ENCODE measurements around the gene RASSF7.

Gene RASSF7

DNA sequence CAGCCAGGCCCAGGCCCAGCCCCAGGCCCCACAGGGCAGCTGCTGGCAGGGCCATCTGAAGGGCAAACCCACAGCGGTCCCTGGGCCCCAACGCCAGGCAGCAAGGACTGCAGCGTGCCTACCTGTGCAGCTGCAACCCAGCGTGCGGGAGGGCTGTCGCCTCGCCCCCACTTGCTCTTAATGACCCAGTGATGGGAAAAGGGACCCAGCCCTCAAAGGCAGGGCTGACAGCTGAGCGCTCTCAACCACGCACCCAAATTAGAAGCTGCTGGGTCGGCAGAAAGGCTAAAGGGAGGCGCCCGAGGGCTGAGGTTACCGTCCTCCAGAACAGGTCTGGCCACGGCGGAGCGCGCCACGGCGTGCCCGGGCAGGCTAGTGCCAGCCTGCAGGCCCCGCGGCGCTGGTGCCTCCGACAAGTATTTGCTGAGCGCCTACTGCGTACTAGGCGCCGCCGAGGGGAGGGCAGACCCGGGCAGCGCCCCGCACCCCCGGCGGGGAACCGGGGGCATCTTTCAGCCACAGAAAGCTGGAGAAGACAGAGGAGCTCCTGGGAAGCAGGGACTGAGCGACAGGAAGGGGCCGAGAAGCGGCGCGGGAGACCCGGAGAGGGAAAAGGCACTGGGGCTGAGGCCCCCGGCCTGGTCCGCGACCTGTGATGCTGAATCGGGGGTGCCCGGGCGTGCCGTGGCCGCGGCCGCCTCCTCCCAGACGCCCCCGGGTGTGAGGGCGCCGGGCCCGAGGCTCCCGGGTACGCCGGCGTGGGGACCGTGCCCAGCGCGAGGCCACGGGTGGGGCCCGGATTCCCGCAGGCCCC lies 26.2 kb upstream of the RASSF7 start:
- FAIRE-seq (no peak), DNase-seq (ENCODE audit: insufficient read length, low spot score) (no peak)
- TF ChIP-seq, protein P1, sequence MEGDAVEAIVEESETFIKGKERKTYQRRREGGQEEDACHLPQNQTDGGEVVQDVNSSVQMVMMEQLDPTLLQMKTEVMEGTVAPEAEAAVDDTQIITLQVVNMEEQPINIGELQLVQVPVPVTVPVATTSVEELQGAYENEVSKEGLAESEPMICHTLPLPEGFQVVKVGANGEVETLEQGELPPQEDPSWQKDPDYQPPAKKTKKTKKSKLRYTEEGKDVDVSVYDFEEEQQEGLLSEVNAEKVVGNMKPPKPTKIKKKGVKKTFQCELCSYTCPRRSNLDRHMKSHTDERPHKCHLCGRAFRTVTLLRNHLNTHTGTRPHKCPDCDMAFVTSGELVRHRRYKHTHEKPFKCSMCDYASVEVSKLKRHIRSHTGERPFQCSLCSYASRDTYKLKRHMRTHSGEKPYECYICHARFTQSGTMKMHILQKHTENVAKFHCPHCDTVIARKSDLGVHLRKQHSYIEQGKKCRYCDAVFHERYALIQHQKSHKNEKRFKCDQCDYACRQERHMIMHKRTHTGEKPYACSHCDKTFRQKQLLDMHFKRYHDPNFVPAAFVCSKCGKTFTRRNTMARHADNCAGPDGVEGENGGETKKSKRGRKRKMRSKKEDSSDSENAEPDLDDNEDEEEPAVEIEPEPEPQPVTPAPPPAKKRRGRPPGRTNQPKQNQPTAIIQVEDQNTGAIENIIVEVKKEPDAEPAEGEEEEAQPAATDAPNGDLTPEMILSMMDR (IDR thresholded peaks at IDR 0.05; ENCODE audit: insufficient read depth, missing control alignments) = no peak

DNA sequence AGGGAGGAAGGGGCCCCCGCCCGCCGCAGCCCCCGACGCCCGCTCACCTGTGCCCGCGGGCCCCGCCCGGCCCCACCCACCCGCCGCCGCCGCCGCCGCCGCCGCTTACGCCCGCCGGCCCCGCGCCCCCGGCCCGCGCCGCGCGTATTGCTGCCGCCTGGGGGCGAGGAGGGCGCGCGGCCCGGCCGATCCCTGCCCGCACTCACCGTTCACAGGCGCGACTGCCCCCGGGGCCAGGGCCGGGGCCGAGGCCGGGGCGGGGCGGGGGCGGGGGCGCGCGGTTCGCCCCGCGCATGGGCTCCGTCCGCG lies 25.6 kb upstream of the RASSF7 start:
- TF ChIP-seq, protein P1 (IDR thresholded peaks at IDR 0.05; ENCODE audit: insufficient read depth, missing control alignments) = no peak
- FAIRE-seq (no peak), DNase-seq (ENCODE audit: insufficient read length, low spot score) (no peak)

DNA sequence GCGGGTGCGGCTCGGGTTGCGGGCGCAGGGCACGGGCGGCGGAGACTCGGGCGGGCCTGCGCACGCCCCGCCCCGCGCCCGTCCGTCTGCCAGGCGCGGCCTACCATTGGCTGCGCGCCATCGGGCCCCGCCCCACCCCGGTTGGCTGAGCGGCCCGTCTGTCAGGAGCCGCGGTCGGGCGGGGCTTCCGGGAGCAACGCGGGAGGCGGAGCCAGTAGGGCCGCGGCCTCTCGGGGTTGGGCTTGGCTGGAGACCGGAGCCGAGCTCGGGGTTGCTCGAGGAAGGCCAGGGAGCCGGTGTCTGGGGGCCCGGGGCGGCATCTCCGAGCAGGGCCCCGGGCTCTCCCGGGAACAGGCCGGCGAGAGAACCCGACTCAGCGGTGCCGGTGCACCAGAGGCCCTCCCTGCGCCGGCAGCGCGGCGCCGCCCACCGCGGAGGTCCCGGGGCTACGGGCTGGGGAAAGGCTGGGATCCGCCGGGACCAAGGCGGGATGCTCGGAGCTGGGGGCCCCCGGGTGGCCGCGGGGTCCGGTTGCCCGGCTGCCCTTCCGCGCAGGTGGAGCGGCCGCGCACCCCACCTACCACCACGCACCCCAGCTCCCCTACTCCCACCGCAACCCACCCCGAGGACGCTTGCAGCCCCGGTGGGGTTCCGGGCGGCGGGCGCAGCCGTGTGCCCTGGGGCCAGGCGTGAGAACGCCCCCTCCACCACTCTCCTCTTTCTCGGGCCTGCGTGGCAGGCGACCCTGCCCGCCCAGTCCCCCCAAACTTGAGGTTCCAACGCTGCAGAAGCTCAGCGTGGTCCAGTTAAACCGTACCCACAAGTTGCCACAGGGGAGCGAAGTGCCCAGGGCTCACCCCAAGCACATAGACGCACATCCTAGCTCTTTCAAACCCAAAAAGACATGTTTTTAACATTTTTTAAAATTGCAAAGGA lies 25.0 kb upstream of the RASSF7 start, which contains the start of gene HRAS:
Gene HRAS, minus strand, starts transcription at position 58 of the 936 bp plus-strand sequence.
- DNase-seq (ENCODE audit: insufficient read length, low spot score) (peak; percentile 91), FAIRE-seq (no peak)
- TF ChIP-seq, protein P1 (IDR thresholded peaks at IDR 0.05; ENCODE audit: insufficient read depth, missing control alignments) = no peak

GRCh38 chr11:536841-537621 lies 23.7 kb upstream of the RASSF7 start, which contains the start of gene LRRC56:
Gene LRRC56, plus strand, starts transcription at chr11:537527. Its CDS starts 3,158 bp downstream, at chr11:540685.
- TF ChIP-seq, protein P1 (IDR thresholded peaks at IDR 0.05; ENCODE audit: insufficient read depth, missing control alignments) = no peak
- DNase-seq (ENCODE audit: insufficient read length, low spot score) (peak; percentile 86), FAIRE-seq (no peak)

- TF ChIP-seq, protein P1 (IDR thresholded peaks at IDR 0.05; ENCODE audit: insufficient read depth, missing control alignments) = no peak
- DNase-seq (ENCODE audit: insufficient read length, low spot score) (no peak), FAIRE-seq (no peak)
These were observed 22.9 kb upstream of the RASSF7 start for GRCh38 chr11:537622-538430.

GRCh38 chr11:538431-539051 lies 22.2 kb upstream of the RASSF7 start:
- DNase-seq (ENCODE audit: insufficient read length, low spot score) (no peak), FAIRE-seq (no peak)
- TF ChIP-seq, protein P1 (IDR thresholded peaks at IDR 0.05; ENCODE audit: insufficient read depth, missing control alignments) = no peak

Data from D721Med (cell line).